ENCODE data around the gene MOGAT1.

GRCh38 chr2:222733846-222734702 lies 62.6 kb downstream of the MOGAT1 start:
- TF ChIP-seq CTCF (IDR thresholded peaks at IDR 0.05; ENCODE audit: insufficient read depth, low read depth, low read length) (no peak), EZH2 (IDR thresholded peaks at IDR 0.05; ENCODE audit: insufficient read depth, low read length) (no peak)
